Neural cell (in vitro differentiated cells): ENCODE results near the gene INTS11. TPM values are rescaled to one million over a fixed set of nuclear protein-coding genes. Genes with fewer than 3 reads are reported as not detected.
A peak's percentile ranks its signal among the peaks of the same experiment; 100 is the strongest.

Experiments
- H2AFZ ChIP-seq: fragments of 200-600, 300-800 bp; sonication (generic), shearing (Covaris generic); 2 replicates; pipeline ENCODE4 v1.6.0; 2014; ENCODE audit warnings: low read depth, mild to moderate bottlenecking, antibody characterized with exemption, low read length, moderate library complexity
- H3F3A ChIP-seq: fragments of 200-600 bp; shearing (Covaris generic); 2 replicates; pipeline ENCODE4 v1.6.1; 2016; ENCODE audit warnings: mild to moderate bottlenecking, moderate library complexity, mixed read lengths, antibody characterized with exemption, low read length; ENCODE audit not compliant: insufficient read depth, poor library complexity, severe bottlenecking
- H3K27ac ChIP-seq: fragments of 200-600, 300-800 bp; sonication (generic), shearing (Covaris generic); 2 replicates; pipeline ENCODE4 v1.5.1; 2014; ENCODE audit warnings: mild to moderate bottlenecking, low read length, moderate library complexity
- H3K27me3 ChIP-seq: fragments of 300-800, 200-600 bp; sonication (generic), shearing (Covaris generic); 2 replicates; pipeline ENCODE4 v1.6.0; 2014; ENCODE audit warnings: mild to moderate bottlenecking, low read depth, low read length, moderate library complexity; ENCODE audit not compliant: insufficient read depth
- H3K36me3 ChIP-seq: fragments of 300-800, 200-600 bp; sonication (generic), shearing (Covaris generic); 2 replicates; pipeline ENCODE4 v1.5.1; 2014; ENCODE audit warnings: mild to moderate bottlenecking, antibody characterized with exemption, low read length, moderate library complexity; ENCODE audit not compliant: insufficient read depth
- H3K4me2 ChIP-seq: fragments of 300-800, 200-600 bp; sonication (generic), shearing (Covaris generic); 2 replicates; pipeline ENCODE4 v1.6.0; 2014; ENCODE audit warnings: mild to moderate bottlenecking, low read length
- H3K4me3 ChIP-seq: fragments of 300-800, 200-600 bp; sonication (generic), shearing (Covaris generic); 2 replicates; pipeline ENCODE4 v1.5.1; 2014; ENCODE audit warnings: mild to moderate bottlenecking, low read length, moderate library complexity
- H3K79me2 ChIP-seq: fragments of 200-600 bp; shearing (Covaris generic); replicated peaks from 2 replicates; pipeline ENCODE4 v1.6.0; 2014; ENCODE audit warnings: mild to moderate bottlenecking, low read length, moderate library complexity; ENCODE audit not compliant: insufficient read depth
- H3K9ac ChIP-seq: fragments of 300-800, 200-600 bp; sonication (generic), shearing (Covaris generic); 2 replicates; pipeline ENCODE4 v1.6.1; 2016; ENCODE audit warnings: mild to moderate bottlenecking, low read length, mixed read lengths
- H3K9me2 ChIP-seq: fragments of 200-600 bp; shearing (Covaris generic); 2 replicates; pipeline ENCODE4 v1.6.1; 2016; ENCODE audit warnings: mild to moderate bottlenecking, low read length, mixed read lengths; ENCODE audit not compliant: insufficient read depth
- H3K9me3 ChIP-seq: fragments of 200-600, 300-800 bp; sonication (generic), shearing (Covaris generic); 2 replicates; pipeline ENCODE4 v1.6.1; 2016; ENCODE audit warnings: mild to moderate bottlenecking, mixed run types, low read length, moderate library complexity, mixed read lengths
- H4K20me1 ChIP-seq: fragments of 200-600 bp; shearing (Covaris generic); 2 replicates; pipeline ENCODE4 v1.6.1; 2016; ENCODE audit warnings: mild to moderate bottlenecking, mixed run types; ENCODE audit not compliant: insufficient read depth
- CTCF ChIP-seq: fragments of 450-650 bp; IDR thresholded peaks from 2 replicates; pipeline ENCODE4 v1.5.1; 2014; ENCODE audit warnings: antibody characterized with exemption, mild to moderate bottlenecking, moderate library complexity; ENCODE audit not compliant: poor library complexity, severe bottlenecking
- EP300 ChIP-seq: fragments of 450-650 bp; conservative IDR thresholded peaks from 2 replicates; pipeline ENCODE4 v1.6.1; 2014; ENCODE audit warnings: antibody characterized with exemption, mild to moderate bottlenecking, moderate library complexity; ENCODE audit not compliant: poor library complexity, severe bottlenecking
- EZH2 ChIP-seq: fragments of 200-600, 300-800 bp; shearing (Covaris generic), sonication (generic); IDR thresholded peaks from 2 replicates; pipeline ENCODE4 v1.6.1; 2014; ENCODE audit warnings: antibody characterized with exemption, low read length, borderline replicate concordance, mild to moderate bottlenecking; ENCODE audit not compliant: insufficient read depth, poor library complexity, severe bottlenecking
- MXI1 ChIP-seq: fragments of 450-650 bp; conservative IDR thresholded peaks from 2 replicates; pipeline ENCODE4 v1.6.1; 2014; ENCODE audit warnings: antibody characterized with exemption, mild to moderate bottlenecking; ENCODE audit not compliant: poor library complexity, severe bottlenecking
- POLR2AphosphoS5 ChIP-seq: IDR thresholded peaks from 2 replicates; pipeline ENCODE4 v1.6.1; 2012
- RAD21 ChIP-seq: fragments of 450-650 bp; conservative IDR thresholded peaks from 2 replicates; pipeline ENCODE4 v1.6.1; 2014; ENCODE audit warnings: antibody characterized with exemption, mild to moderate bottlenecking, moderate library complexity
- SMC3 ChIP-seq: fragments of 450-650 bp; conservative IDR thresholded peaks from 2 replicates; pipeline ENCODE4 v1.6.1; 2014; ENCODE audit warnings: antibody characterized with exemption, mild to moderate bottlenecking, moderate library complexity; ENCODE audit not compliant: poor library complexity
- TAF1 ChIP-seq: IDR thresholded peaks from 2 replicates; pipeline ENCODE4 v1.6.1; 2012; ENCODE audit warnings: low read depth
- polyA plus RNA-seq: library from polyadenylated mRNA; depleted of rRNA; stranded (reverse); fragments of >200 nt; gene quantifications from 2 replicates; pipeline ENCODE4 v1.2.3, GENCODE V29; 2014
- TF ChIP-seq, protein P1 (sequence below): IDR thresholded peaks from 2 replicates; pipeline ENCODE4 v1.6.1; 2012; ENCODE audit warnings: borderline replicate concordance

INTS11 gene
- polyA plus RNA-seq, 1 donor from 2014 or later = 131 TPM

GRCh38 chr1:1327291-1327690 lies 2.8 kb upstream of the INTS11 start:
- TF ChIP-seq POLR2AphosphoS5 (no peak), CTCF (no peak), RAD21 (no peak), MXI1 (no peak), TAF1 (no peak), SMC3 (no peak), EP300 (no peak), EZH2 (no peak)
- TF ChIP-seq, protein P1, sequence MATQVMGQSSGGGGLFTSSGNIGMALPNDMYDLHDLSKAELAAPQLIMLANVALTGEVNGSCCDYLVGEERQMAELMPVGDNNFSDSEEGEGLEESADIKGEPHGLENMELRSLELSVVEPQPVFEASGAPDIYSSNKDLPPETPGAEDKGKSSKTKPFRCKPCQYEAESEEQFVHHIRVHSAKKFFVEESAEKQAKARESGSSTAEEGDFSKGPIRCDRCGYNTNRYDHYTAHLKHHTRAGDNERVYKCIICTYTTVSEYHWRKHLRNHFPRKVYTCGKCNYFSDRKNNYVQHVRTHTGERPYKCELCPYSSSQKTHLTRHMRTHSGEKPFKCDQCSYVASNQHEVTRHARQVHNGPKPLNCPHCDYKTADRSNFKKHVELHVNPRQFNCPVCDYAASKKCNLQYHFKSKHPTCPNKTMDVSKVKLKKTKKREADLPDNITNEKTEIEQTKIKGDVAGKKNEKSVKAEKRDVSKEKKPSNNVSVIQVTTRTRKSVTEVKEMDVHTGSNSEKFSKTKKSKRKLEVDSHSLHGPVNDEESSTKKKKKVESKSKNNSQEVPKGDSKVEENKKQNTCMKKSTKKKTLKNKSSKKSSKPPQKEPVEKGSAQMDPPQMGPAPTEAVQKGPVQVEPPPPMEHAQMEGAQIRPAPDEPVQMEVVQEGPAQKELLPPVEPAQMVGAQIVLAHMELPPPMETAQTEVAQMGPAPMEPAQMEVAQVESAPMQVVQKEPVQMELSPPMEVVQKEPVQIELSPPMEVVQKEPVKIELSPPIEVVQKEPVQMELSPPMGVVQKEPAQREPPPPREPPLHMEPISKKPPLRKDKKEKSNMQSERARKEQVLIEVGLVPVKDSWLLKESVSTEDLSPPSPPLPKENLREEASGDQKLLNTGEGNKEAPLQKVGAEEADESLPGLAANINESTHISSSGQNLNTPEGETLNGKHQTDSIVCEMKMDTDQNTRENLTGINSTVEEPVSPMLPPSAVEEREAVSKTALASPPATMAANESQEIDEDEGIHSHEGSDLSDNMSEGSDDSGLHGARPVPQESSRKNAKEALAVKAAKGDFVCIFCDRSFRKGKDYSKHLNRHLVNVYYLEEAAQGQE = no peak
- Histone ChIP-seq H3K9ac (no peak overlapping the region), H3K27me3 (no peaks in the 10 kb centered on the region), H3K4me2 (no peak overlapping the region), H3K27ac (no peak overlapping the region), H3K79me2 (peaks cover 26% of the 10 kb centered on the region), H3K36me3 (no peaks in the 10 kb centered on the region), H3F3A (no peaks in the 10 kb centered on the region), H3K9me2 (no peaks in the 10 kb centered on the region), H3K9me3 (no peaks in the 10 kb centered on the region), H3K4me3 (no peak overlapping the region), H4K20me1 (no peaks in the 10 kb centered on the region), H2AFZ (no peak overlapping the region)

GRCh38 chr1:1326075-1326605 lies 1.7 kb upstream of the INTS11 start:
- Histone ChIP-seq H3F3A (no peaks in the 10 kb centered on the region), H3K27ac (no peak overlapping the region), H3K9me2 (no peaks in the 10 kb centered on the region), H4K20me1 (peaks cover 5% of the 10 kb centered on the region), H3K36me3 (no peaks in the 10 kb centered on the region), H2AFZ (no peak overlapping the region), H3K4me3 (peak overlapping the region; percentile 99), H3K9ac (peak overlapping the region; percentile 93), H3K27me3 (no peaks in the 10 kb centered on the region), H3K79me2 (peaks cover 34% of the 10 kb centered on the region), H3K4me2 (no peak overlapping the region), H3K9me3 (no peaks in the 10 kb centered on the region)
- TF ChIP-seq SMC3 (no peak), EZH2 (no peak), POLR2AphosphoS5 (no peak), MXI1 (no peak), TAF1 (no peak)
- TF ChIP-seq, protein P1 = no peak
